Activated naive CD4-positive, alpha-beta T cell (primary cell): ENCODE results near the gene COL4A6.

Source experiments
- DNase-seq, 4 experiments: peaks; one replicate each; lab custom pipeline; 2025; lab: John Stamatoyannopoulos, UW

Gene COL4A6

GRCh38 chrX:108216919-108217571 is 221.2 kb downstream of the COL4A6 start:
- no peak for DNase-seq

- DNase-seq, result no peak
Observed at GRCh38 chrX:108216405-108216804, 221.8 kb downstream of the COL4A6 start.

DNA sequence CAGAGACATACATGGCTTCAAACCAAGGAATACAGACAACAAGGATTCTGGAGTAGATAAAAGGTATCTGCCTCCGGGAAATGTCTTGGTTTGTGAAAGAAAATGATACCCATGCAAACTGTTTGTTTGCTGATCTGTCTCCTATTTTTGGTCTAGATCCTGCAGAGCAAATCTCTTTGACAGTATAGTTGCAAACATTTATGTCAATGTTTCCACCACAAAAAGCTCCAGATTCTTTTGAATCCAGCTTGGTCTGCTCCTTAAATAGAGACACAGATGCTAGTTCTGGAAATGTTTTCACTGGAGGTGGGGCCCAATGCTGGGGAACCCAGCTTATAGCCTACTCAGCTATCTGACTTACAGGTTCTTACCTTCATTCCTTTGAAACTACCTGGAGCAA is 226.9 kb downstream of the COL4A6 start:
- no peak for DNase-seq

DNA sequence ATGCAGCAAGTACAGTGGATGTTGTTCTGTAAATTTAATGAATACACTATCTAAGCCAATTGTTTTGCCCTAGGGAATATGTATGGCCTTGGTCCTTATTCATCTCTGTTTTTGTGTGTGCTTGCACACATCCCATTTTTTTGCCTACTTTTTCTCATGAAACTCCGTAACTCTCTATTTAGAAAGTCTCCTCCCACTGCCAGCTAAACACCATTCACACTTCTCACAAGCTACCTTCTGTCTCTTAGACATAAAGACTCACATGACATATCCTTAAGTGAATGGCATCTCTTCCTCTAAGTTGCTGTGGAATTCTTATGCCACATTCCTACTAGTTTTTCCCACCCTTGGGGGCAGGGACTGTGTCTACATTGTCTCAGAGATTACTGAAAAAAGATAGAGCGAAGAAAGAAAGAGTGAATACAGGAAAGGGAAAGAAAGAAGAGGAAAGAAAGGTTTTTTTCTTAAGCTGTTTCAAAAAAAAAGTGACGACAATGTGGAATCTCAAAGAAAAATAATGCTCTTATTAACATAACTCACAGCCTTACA is 229.1 kb downstream of the COL4A6 start:
- DNase-seq, result no peak

DNA sequence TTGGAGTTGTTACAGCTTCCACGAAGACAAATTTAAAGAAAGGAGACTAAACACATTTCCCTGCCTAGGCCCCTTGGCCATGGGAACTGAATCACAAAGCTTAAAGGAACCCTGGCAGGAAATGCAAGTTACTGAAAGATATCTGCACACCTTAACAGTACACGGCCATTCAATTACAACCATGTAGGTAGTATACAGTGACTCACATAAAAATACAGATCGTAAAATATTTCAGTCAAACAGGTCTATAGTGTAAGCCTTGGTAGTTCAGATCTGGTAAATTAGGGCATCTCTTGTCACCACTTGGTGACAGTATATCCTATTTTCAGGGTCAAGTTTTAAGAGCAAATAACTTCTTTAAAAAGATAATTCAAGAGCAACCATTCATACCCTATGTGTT is 234.7 kb downstream of the COL4A6 start:
- no peak for DNase-seq

DNA sequence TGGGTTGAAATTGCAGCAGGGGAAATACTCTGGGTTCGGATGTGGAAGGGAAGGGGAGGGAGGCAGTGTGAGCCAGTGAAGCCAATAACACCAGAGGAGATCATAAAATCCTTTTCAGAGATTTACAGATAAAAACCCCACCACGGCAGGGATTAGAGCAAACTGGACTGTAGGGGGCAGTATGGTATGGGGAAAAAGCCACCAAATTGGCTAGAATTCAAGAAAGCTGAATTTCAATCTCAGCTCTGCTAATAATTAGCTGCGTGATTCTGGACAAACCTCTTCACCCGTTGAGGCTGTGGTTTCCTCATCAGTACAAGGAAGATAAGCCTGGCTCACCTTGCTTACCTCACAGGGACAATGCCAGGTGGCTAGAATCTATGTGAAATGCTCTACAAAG is 238.5 kb downstream of the COL4A6 start:
- no peak for DNase-seq

DNA sequence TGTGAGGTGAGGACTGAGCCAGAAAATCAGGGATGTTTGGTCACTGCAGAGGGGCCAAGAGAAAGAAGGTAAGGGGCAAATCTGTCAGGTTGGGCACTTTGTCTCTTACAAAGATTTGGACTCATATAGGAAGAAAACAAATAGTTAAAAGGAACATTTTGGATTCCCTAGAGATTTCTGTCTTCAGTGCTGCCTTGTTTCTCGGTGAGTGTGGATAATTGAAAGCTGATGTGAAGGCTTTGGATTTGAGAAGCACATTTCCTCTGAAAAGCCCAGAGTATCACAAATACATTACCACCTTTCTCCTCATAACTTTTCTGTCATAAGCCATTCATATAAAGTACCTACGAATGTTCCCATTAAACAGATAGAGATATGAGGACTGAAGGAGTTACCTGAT is 239.2 kb downstream of the COL4A6 start:
- DNase-seq, result no peak

DNA sequence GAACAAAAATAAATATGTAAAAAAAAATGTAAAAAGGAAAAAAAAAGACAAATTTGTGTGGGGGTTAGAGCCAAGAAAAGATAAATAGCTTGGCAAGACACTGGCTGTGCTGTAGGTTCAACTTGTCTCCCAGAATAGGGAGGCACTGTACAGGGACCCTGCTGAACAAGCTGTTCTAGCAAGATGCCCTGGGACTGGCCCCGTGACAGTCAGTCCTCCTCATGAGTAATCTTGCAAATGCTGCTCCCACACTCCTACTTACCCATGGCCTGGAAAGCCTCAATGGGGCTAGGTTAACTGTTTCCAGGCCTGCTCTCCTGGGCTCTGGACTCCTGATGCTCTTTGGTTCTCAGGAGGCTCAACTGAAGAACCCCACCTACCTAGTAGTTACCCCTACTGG is 239.8 kb downstream of the COL4A6 start:
- DNase-seq, result no peak

GRCh38 chrX:108186811-108187210 is 251.4 kb downstream of the COL4A6 start:
- DNase-seq, result no peak

GRCh38 chrX:108178143-108178498 is 260.1 kb downstream of the COL4A6 start:
- DNase-seq, result no peak

DNA sequence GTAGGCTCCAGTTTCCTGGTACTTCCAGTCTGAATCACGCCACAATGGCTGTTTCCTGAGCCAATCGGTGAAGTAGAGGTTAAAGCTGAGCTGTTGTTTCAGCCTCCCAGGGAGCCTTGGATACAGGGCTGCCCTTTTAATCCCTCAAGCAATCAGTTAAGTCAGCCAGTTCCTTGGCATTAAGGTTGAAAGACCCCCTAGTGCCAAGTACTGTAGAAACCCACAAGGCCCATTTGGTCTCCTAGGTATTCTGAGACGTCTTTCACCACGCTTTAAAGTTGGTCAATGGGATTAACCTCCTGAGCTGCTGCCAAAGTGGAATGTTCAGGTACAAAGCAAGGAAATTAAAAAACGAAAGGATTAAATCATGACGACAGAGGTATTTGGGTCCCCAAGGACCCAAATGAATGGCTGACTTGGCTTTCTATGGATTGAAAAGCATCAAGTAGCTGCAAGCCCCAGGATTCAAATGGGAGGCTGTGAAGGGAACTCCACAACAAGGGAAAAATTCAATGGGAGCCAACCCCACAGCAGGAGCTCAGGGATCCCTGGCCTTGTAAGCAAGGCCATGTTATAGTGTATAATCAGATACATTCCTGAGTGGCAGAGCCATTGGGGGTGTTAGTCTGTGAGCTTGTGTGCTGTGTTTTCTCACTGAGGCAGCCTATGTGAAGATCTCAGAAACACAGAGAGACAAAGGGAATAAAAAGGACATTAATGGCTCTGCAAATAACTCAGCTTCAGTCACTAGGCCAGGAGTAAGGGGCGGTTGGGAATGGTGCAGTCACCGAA is 260.7 kb downstream of the COL4A6 start:
- no peak for DNase-seq

DNA sequence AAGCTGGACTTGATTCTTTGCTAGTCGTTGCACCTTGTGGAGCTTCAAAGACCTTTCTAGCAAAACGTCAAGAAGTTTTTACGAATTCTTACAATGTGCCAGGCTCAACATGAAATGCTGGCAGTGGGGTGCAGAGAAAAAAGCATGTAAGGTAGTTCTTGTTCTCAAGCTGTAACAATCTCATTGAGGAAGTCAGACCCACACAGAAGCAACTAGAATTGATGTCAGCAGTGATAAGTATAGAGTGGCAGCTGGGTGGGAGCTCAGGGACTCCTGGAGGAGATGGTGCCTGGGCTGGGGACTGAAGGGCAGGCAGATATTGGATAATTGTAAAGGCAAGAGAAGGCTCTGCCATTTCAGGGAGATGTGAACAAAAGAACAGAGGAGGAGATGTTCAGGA is 264.3 kb downstream of the COL4A6 start:
- DNase-seq, result no peak

GRCh38 chrX:108171671-108172070 is 266.6 kb downstream of the COL4A6 start:
- DNase-seq, result no peak

GRCh38 chrX:108169768-108170167 is 268.5 kb downstream of the COL4A6 start:
- DNase-seq, result no peak

DNA sequence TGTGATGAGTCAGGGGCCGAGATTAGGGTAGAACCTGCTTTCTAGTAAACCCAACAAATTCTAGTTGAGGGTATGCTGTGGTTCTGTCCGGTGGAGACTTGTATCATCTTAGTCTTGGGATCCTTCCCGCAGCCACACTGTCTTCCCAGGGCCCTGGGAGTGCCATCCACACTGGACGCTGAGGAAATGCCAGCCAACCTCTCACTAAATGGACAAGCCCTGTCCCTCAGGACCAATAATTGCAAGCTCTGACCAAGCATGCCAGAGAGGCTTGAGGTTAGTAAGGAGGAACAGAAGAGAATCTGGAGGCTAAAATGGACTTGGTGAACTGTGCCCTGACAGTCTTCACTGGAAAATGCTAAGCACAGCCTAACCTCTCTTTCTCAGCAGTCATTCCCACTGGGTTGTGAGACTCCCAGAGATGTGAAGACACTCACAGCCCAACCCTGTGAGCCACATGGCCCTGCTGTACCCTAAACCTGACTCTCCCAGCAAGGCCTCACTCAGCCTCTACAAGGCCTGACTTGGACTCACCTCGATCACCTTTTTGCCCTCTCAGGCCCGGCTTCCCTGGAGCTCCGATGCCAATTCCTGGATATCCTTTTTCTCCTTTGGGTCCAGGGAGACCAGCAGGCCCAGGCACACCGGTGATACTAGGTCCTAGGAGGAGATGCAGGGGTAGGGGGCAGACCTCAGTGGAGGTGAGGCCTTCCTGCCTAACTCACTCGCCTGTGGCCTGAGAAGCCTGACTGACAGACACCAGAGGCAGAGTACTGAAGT is 269.1 kb downstream of the COL4A6 start:
- DNase-seq, result no peak

DNA sequence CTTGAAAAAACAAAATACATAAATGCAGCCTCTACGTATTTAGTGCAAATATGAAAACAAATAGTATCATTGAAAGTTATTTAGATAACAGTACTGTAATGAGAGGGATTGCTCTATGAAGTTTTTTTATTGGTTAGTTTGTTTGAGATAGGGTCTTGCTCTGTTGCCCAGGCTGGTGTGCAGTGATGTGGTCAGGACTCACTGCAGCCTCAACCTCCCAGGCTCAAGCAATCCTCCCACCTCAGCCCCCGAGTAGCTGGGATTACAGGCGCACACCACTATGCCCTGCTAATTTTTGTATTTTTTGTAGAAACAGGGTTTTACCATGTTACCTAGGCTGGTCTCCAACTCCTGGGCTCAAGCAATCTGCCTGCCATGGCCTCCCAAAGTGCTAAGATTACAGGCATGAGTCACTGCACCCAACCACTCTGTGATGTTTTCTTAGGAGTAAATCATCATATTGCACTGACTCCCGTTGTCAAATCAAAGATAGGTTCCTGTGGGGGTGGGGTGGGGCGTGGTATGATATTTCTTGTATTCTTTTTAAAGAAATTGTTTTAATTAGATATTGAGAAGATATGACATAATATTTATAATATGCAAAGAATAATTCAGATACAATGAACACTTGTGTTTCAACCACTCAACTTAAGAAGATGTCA is 270.9 kb downstream of the COL4A6 start:
- no peak for DNase-seq

DNA sequence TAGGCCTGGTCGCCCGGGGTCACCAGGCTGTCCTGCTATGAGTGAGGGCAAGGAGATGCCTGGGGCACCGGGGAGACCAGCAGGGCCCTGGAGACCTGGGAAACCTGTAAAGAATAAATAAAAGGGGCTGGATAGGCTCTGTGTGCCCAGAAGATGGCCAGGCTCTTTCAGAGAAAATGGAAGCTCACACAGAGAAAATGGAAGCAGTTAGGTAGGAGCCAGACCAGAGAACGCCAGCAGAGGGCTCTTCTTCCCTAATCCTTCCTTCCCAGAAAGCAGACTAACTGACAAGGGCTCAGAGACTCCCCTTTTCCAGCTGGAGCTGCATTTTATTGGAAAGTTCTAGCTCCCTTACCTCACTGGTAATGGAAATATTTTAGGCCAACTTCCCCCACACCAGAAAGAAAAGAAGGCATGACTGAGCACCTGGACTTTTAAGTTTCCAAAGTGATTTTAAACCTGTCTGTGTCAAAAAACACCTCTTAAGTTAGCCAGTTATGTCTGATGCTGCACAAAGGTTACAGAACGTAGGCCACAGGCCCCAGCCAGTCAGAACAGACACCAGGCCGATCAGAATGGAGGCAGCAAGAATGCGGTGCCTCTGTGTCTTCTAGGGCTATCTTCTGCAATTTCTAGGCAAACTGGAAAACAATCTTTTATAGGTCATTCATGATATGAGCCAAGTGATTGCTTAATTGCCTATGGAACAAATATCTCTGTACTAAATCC is 272.7 kb downstream of the COL4A6 start:
- no peak for DNase-seq

DNA sequence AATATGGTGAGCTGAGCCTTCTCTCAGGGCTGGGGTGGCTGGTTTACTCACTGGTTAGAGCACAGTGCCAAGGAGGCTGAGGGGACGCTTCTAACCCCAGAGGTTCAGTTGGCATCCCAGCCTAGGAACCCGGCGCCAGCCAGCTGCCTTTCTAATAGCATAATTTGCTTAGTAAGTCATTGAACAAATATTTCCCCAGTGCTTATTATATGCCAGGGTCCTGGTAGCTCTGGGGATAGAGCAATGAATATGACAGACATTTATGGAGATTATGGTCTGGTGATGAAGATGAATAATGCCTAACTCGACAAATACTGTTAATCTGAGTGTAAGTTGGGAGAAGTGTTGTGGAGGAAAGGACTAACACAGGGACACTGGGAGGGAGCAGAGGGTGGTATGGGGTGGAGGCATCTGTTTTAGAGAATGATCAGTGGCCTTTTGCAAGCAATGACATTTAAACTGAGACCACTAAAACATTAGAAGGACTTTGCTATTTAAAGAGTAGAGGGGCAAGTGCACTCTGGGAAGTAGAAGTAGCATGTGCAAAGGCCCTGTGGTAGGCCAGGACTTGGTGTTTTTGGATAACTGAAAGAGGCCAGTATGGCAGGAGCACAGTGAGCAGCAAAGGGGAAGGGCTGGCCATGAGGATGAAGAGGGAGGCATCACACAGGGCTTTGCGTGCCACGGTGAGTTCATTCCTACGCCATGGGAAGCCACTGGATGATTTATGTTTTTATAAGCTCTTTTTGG is 274.7 kb downstream of the COL4A6 start:
- no peak for DNase-seq

DNA sequence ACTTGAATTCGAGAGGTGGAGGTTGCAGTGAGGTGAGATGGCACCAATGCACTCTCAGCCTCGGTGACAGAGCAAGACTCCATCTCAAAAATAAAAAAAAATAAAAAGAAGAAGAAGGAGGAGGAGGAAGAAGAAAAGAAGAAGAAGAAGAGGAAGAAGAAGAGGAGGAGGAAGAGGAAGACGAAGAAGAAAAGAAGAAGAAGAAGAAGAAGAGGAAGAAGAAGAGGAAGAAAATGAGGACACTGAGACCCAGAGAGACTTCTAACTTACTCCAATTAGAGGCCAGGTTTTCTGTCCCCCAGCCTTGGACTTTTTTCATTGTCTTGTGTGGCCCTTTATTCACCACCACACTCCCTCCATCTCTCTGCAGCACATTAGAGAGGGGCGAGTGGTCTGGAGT is 276.0 kb downstream of the COL4A6 start:
- DNase-seq, result no peak

DNA sequence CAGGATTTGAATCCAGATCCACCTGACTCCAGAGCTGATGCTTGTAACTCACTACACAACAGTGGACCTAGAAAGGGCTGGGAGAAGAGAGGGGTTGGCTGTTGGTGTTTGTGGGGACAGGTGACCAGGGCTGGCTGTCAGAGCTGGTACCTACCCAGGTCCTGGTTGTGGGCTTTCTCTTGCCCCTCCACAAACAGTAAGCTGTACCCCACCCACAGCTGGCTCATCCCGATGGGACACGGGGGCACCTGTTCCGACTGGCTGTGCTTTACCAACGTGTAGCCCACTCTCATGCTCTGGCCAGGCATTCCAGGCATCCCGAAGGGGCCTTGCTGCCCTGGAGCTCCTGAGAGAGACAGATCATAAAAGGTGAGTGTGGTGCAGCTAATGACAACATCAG is 277.9 kb downstream of the COL4A6 start:
- no peak for DNase-seq
